Caco-2 (cell line): ENCODE data around the gene LUZP1. TPM values are rescaled to one million over a fixed set of nuclear protein-coding genes. Genes with fewer than 3 reads are reported as not detected.

Source experiments
- BruUV-seq: library from RNA; stranded (reverse); fragments of 400-500 nt; replicated peaks from 2 replicates; lab custom pipeline; 2021; lab: Mats Ljungman, UMichigan
- CTCF ChIA-PET: fragments of 300-600 bp; sonication (Branson Sonifier 250); formaldehyde crosslinking; loops from one replicate; lab custom pipeline; 2022; ENCODE audit warnings: antibody characterized with exemption; lab: Charles Lee
- POLR2A ChIA-PET: fragments of 300-600 bp; sonication (Branson Sonifier 250); formaldehyde crosslinking; loops from one replicate; lab custom pipeline; 2022; ENCODE audit warnings: antibody characterized with exemption; lab: Charles Lee
- DNase-seq, 2 experiments: peaks; one replicate each; pipeline versions ENCODE4 v3.0.0 to v3.0.0-alpha.2; 2020 to 2022
- H3K27me3 ChIP-seq: replicated peaks from 2 replicates; pipeline ENCODE4 v1.6.0; 2011; ENCODE audit warnings: low read length; ENCODE audit not compliant: control insufficient read depth, insufficient read depth
- H3K36me3 ChIP-seq: 2 replicates; pipeline ENCODE4 v1.5.1; 2011; ENCODE audit warnings: low read length; ENCODE audit not compliant: control insufficient read depth, insufficient read depth
- H3K4me1 ChIP-seq: fragments of 250-450 bp; sonication (Bioruptor Pico); 2 replicates; pipeline ENCODE4 v1.5.1; 2020; ENCODE audit warnings: mild to moderate bottlenecking
- H3K4me3 ChIP-seq: 2 replicates; pipeline ENCODE4 v1.5.1; 2011; ENCODE audit warnings: low read depth, mild to moderate bottlenecking, control low read depth, low read length
- H3K9me3 ChIP-seq: fragments of 250-450 bp; sonication (Bioruptor Pico); 2 replicates; pipeline ENCODE4 v1.5.1; 2020; ENCODE audit warnings: mild to moderate bottlenecking, moderate library complexity
- H3K27ac Mint-ChIP-seq: one replicate; pipeline ENCODE4 v1.8.0; 2022; ENCODE audit warnings: mixed read lengths; ENCODE audit not compliant: unreplicated experiment
- H3K27me3 Mint-ChIP-seq: one replicate; pipeline ENCODE4 v1.8.0; 2022; ENCODE audit warnings: mixed read lengths; ENCODE audit not compliant: insufficient read depth, unreplicated experiment
- H3K36me3 Mint-ChIP-seq: one replicate; pipeline ENCODE4 v1.8.0; 2022; ENCODE audit warnings: mild to moderate bottlenecking, mixed read lengths; ENCODE audit not compliant: insufficient read depth, unreplicated experiment
- H3K4me1 Mint-ChIP-seq: one replicate; pipeline ENCODE4 v1.8.0; 2022; ENCODE audit warnings: low read depth, mixed read lengths; ENCODE audit not compliant: unreplicated experiment
- H3K4me3 Mint-ChIP-seq: one replicate; pipeline ENCODE4 v1.8.0; 2022; ENCODE audit warnings: mild to moderate bottlenecking, moderate library complexity, mixed read lengths; ENCODE audit not compliant: unreplicated experiment
- H3K9me3 Mint-ChIP-seq: one replicate; pipeline ENCODE4 v1.8.0; 2022; ENCODE audit warnings: mixed read lengths; ENCODE audit not compliant: unreplicated experiment
- CTCF ChIP-seq, 2 experiments: fragments of 200-600 bp in 1 of 2; IDR thresholded peaks; 1 replicate in 1 of 2; 2 replicates in 1 of 2; pipeline versions ENCODE4 v1.5.1 to v1.8.0; 2011 to 2022; ENCODE audit warnings: antibody characterized with exemption in 1 of 2, control low read depth in 1 of 2, inconsistent platforms in 1 of 2, low read depth in 1 of 2, low read length in 1 of 2, mild to moderate bottlenecking in 1 of 2, moderate library complexity in 1 of 2; ENCODE audit not compliant: insufficient read depth in 1 of 2, severe bottlenecking in 1 of 2, unreplicated experiment in 1 of 2
- intact Hi-C: fragments of 100-400 bp; cut with micrococcal nuclease; formaldehyde crosslinking; loops from one replicate; pipeline ENCODE4 v1.10.0; 2022; ENCODE audit not compliant: unreplicated experiment
- total RNA-seq: library from RNA; stranded (reverse); gene quantifications from 2 replicates; pipeline ENCODE4 v1.2.3, GENCODE V29; 2022

Gene LUZP1
- total RNA-seq, 1 experiment from 2014 or later: 20.6 TPM

GRCh38 chr1:23152966-23153684 lies 15.5 kb downstream of the LUZP1 start:
- intact Hi-C loops: no loop called here
- Mint-ChIP-seq H3K9me3 (no peaks in the 10 kb centered on the region), H3K27me3 (no peaks in the 10 kb centered on the region), H3K4me1 (peaks cover 34% of the 10 kb centered on the region), H3K27ac (no peak overlapping the region), H3K4me3 (no peak overlapping the region), H3K36me3 (peaks cover 11% of the 10 kb centered on the region)
- Histone ChIP-seq H3K4me3 (no peak overlapping the region), H3K27me3 (no peaks in the 10 kb centered on the region), H3K9me3 (no peaks in the 10 kb centered on the region), H3K36me3 (no peaks in the 10 kb centered on the region), H3K4me1 (peaks cover 5% of the 10 kb centered on the region)
- BruUV-seq: TSS peak; percentile 22
- no peak for TF ChIP-seq CTCF (IDR thresholded peaks at IDR 0.05; ENCODE audit: insufficient read depth in 1 of 2, low read depth in 1 of 2, low read length in 1 of 2, severe bottlenecking in 1 of 2, unreplicated experiment in 1 of 2)
- ChIA-PET POLR2A (no interaction called here), CTCF (no interaction called here)
- DNase-seq: no peak

DNA sequence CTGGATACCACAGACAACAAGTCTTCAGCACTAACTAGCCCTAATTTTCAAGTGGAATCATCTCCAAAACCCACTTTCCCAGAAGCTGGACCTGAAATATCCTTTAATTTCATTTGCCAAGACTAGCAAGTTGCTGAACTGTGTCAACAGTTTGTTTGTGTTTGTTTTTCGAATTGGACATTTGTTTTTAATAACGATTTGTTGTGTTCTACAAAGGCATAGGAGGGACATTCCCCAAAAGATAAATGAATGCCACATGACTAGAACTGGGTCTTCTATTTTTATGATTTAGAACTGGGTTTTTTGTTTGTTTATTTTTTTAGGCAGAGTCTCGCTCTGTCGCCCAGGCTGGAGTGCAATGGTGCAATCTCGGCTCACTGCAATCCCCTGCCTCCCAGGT lies 17.9 kb downstream of the LUZP1 start:
- DNase-seq: no peak
- ChIA-PET CTCF (no interaction called here), POLR2A (no interaction called here)
- Histone ChIP-seq H3K4me3 (no peak overlapping the region), H3K36me3 (no peaks in the 10 kb centered on the region), H3K27me3 (no peaks in the 10 kb centered on the region), H3K9me3 (no peaks in the 10 kb centered on the region), H3K4me1 (peaks cover 5% of the 10 kb centered on the region)
- H3K4me1 Mint-ChIP-seq: peaks cover 34% of the 10 kb centered on the region
- no peak overlapping the region for H3K4me3 Mint-ChIP-seq
- no peak overlapping the region for H3K27ac Mint-ChIP-seq
- H3K27me3 Mint-ChIP-seq: no peaks in the 10 kb centered on the region
- BruUV-seq: no TSS peak
- no peaks in the 10 kb centered on the region for H3K9me3 Mint-ChIP-seq
- peaks cover 11% of the 10 kb centered on the region for H3K36me3 Mint-ChIP-seq
- intact Hi-C loops: no loop called here
- TF ChIP-seq CTCF (IDR thresholded peaks at IDR 0.05; ENCODE audit: insufficient read depth in 1 of 2, low read depth in 1 of 2, low read length in 1 of 2, severe bottlenecking in 1 of 2, unreplicated experiment in 1 of 2): no peak

- peaks cover 5% of the 10 kb centered on the region for H3K4me1 ChIP-seq
- BruUV-seq: no TSS peak
- H3K36me3 ChIP-seq: no peaks in the 10 kb centered on the region
- no peak for DNase-seq
- no peaks in the 10 kb centered on the region for H3K27me3 ChIP-seq
- Mint-ChIP-seq H3K4me1 (peaks cover 34% of the 10 kb centered on the region), H3K36me3 (peaks cover 11% of the 10 kb centered on the region), H3K4me3 (no peak overlapping the region), H3K9me3 (no peaks in the 10 kb centered on the region), H3K27me3 (no peaks in the 10 kb centered on the region), H3K27ac (no peak overlapping the region)
- ChIA-PET POLR2A (interaction anchor here (0.6 kb wide), 2 partner anchors 11 to 35 kb away, joined by 3 to 4 read pairs; no protein-coding TSS in a partner anchor), CTCF (no interaction called here)
- H3K9me3 ChIP-seq: no peaks in the 10 kb centered on the region
- no peak overlapping the region for H3K4me3 ChIP-seq
- TF ChIP-seq CTCF (IDR thresholded peaks at IDR 0.05; ENCODE audit: insufficient read depth in 1 of 2, low read depth in 1 of 2, low read length in 1 of 2, severe bottlenecking in 1 of 2, unreplicated experiment in 1 of 2): no peak
- intact Hi-C loops: no loop called here
These were observed 18.5 kb downstream of the LUZP1 start for GRCh38 chr1:23150125-23150524.
